Measurements from ENCODE around the gene THSD4.

- no peak for TF ChIP-seq CTCF (IDR thresholded peaks at IDR 0.05)
- TF ChIP-seq POLR2A (IDR thresholded peaks at IDR 0.05), result no peak
- TF ChIP-seq POLR2AphosphoS5 (IDR thresholded peaks at IDR 0.05; ENCODE audit: insufficient read depth in 1 of 2, low read depth in 1 of 2), result no peak
Measured at GRCh38 chr15:71139241-71139640, 24.0 kb downstream of the THSD4 start.
